GM12865 (cell line): ENCODE results near the gene HDAC7.
A peak's percentile ranks its signal among the peaks of the same experiment; 100 is the strongest.

ENCODE experiments used
- DNase-seq: peaks from one replicate; pipeline ENCODE4 v3.0.0; 2010; ENCODE audit warnings: low read depth
- H3K4me3 ChIP-seq: 2 replicates; pipeline ENCODE4 v1.5.1; 2011; ENCODE audit warnings: mild to moderate bottlenecking, low read depth, low read length, control low read depth
- CTCF ChIP-seq: IDR thresholded peaks from 2 replicates; pipeline ENCODE4 v1.5.1; 2011; ENCODE audit warnings: low read length, control low read depth, low read depth, inconsistent platforms; ENCODE audit not compliant: insufficient read depth; ENCODE audit errors: missing control alignments

HDAC7 gene

GRCh38 chr12:47807338-47807737 lies 12.4 kb downstream of the HDAC7 start:
- H3K4me3 ChIP-seq, result no peak overlapping the region
- no peak for TF ChIP-seq CTCF
- DNase-seq, result no peak

- no peak for DNase-seq
- no peak overlapping the region for H3K4me3 ChIP-seq
- no peak for TF ChIP-seq CTCF
Observed at GRCh38 chr12:47805417-47805816, 14.3 kb downstream of the HDAC7 start.

GRCh38 chr12:47804171-47804570 lies 15.5 kb downstream of the HDAC7 start:
- DNase-seq, result no peak
- H3K4me3 ChIP-seq, result no peak overlapping the region
- TF ChIP-seq CTCF, result no peak

DNA sequence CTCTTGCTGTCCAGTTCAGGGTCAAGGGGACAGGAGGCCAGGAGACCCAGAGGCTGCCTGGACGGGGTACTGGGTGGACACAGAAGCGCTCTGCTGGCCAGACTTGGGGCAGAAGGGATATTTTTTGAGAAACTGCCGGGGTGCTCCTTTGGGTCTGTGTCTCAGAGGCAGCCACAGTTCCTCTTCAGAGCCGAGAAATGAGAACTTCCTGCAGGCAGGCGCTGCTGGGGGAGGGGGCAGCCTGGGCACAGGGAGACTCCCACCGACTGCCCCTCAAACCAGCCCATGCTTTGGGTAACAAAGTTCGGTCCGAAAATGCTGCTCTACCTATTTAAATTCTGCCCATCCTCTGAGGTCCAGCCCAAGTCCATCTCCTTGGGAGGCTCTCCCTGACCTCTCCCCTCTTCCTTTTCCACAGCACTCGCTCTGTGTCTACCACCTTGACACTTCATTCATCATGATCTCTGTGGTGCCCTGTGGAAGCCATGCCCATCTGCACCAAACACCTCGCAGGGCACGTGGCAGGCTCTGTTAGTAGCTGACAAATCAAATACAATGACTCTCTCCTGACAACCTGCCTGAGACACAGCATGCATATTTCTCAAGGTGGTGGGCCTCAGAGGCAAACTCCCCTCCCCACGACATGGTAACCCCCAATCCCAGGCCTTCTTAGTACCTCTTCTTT lies 16.4 kb downstream of the HDAC7 start:
- no peak for TF ChIP-seq CTCF
- DNase-seq, result no peak
- no peak overlapping the region for H3K4me3 ChIP-seq

- peak; percentile 24 for TF ChIP-seq CTCF
- no peak overlapping the region for H3K4me3 ChIP-seq
- DNase-seq, result no peak
Observed at GRCh38 chr12:47802312-47802711, 17.4 kb downstream of the HDAC7 start.

GRCh38 chr12:47801904-47802246 lies 17.8 kb downstream of the HDAC7 start:
- no peak for DNase-seq
- H3K4me3 ChIP-seq, result no peak overlapping the region
- no peak for TF ChIP-seq CTCF
